HUES48 (cell line): ENCODE measurements around the gene CHRM1.

Experiments used
- H3K27ac ChIP-seq: one replicate; pipeline ENCODE4 v1.7.0; 2013; ENCODE audit warnings: low read depth, low read length, inconsistent platforms
- H3K27me3 ChIP-seq: 2 replicates; pipeline ENCODE4 v1.6.1; 2013; ENCODE audit warnings: mild to moderate bottlenecking, low read length; ENCODE audit not compliant: control insufficient read depth, insufficient read depth
- H3K36me3 ChIP-seq: 2 replicates; pipeline ENCODE4 v1.6.1; 2013; ENCODE audit warnings: low read length; ENCODE audit not compliant: control insufficient read depth, insufficient read depth
- H3K4me1 ChIP-seq: 2 replicates; pipeline ENCODE4 v1.6.1; 2013; ENCODE audit warnings: mild to moderate bottlenecking, low read length; ENCODE audit not compliant: control insufficient read depth, insufficient read depth
- H3K4me3 ChIP-seq: 2 replicates; pipeline ENCODE4 v1.5.1; 2013; ENCODE audit warnings: mild to moderate bottlenecking, low read depth, low read length
- H3K9ac ChIP-seq: 2 replicates; pipeline ENCODE4 v1.6.1; 2013; ENCODE audit warnings: mild to moderate bottlenecking, low read depth, low read length, moderate library complexity
- H3K9me3 ChIP-seq: 2 replicates; pipeline ENCODE4 v1.6.1; 2013; ENCODE audit warnings: low read length; ENCODE audit not compliant: control insufficient read depth, insufficient read depth

Gene CHRM1

GRCh38 chr11:62896049-62896448 lies 25.1 kb downstream of the CHRM1 start:
- Histone ChIP-seq H3K9me3 (no peaks in the 10 kb centered on the region), H3K9ac (no peak overlapping the region), H3K4me3 (no peak overlapping the region), H3K27ac (no peak overlapping the region), H3K27me3 (no peaks in the 10 kb centered on the region), H3K36me3 (no peaks in the 10 kb centered on the region), H3K4me1 (peaks cover 6% of the 10 kb centered on the region; the same call in 1 of the 2 replicates)

GRCh38 chr11:62895501-62895900 lies 25.7 kb downstream of the CHRM1 start:
- Histone ChIP-seq H3K9ac (no peak overlapping the region), H3K27me3 (no peaks in the 10 kb centered on the region), H3K4me1 (peaks cover 6% of the 10 kb centered on the region; the same call in 1 of the 2 replicates), H3K27ac (no peak overlapping the region), H3K36me3 (no peaks in the 10 kb centered on the region), H3K9me3 (no peaks in the 10 kb centered on the region), H3K4me3 (no peak overlapping the region)

- H3K4me1 ChIP-seq, result peaks cover 3% of the 10 kb centered on the region; the same call in 1 of the 2 replicates
- no peaks in the 10 kb centered on the region for H3K9me3 ChIP-seq
- H3K27me3 ChIP-seq, result no peaks in the 10 kb centered on the region
- H3K27ac ChIP-seq, result no peak overlapping the region
- H3K36me3 ChIP-seq, result peaks cover 27% of the 10 kb centered on the region
- H3K9ac ChIP-seq, result no peak overlapping the region
- H3K4me3 ChIP-seq, result no peak overlapping the region
Observed at GRCh38 chr11:62892077-62892922, 28.9 kb downstream of the CHRM1 start.

GRCh38 chr11:62889484-62890437 lies 31.4 kb downstream of the CHRM1 start:
- Histone ChIP-seq H3K36me3 (peaks cover 53% of the 10 kb centered on the region), H3K27ac (peak overlapping the region; percentile 79), H3K9me3 (no peaks in the 10 kb centered on the region), H3K27me3 (no peaks in the 10 kb centered on the region), H3K4me3 (no peak overlapping the region), H3K4me1 (no peaks in the 10 kb centered on the region), H3K9ac (no peak overlapping the region)

GRCh38 chr11:62889126-62889483 lies 32.1 kb downstream of the CHRM1 start:
- H3K9ac ChIP-seq, result no peak overlapping the region

GRCh38 chr11:62888406-62888805 lies 32.8 kb downstream of the CHRM1 start:
- Histone ChIP-seq H3K27ac (peak overlapping the region; percentile 36), H3K9me3 (no peaks in the 10 kb centered on the region), H3K4me3 (no peak overlapping the region), H3K27me3 (no peaks in the 10 kb centered on the region), H3K9ac (no peak overlapping the region), H3K36me3 (peaks cover 66% of the 10 kb centered on the region), H3K4me1 (no peaks in the 10 kb centered on the region)

More at GRCh38 chr11:62889126-62889483, 32.1 kb downstream of the CHRM1 start:
- H3K36me3 ChIP-seq, result peaks cover 59% of the 10 kb centered on the region
- H3K9me3 ChIP-seq, result no peaks in the 10 kb centered on the region
- no peaks in the 10 kb centered on the region for H3K4me1 ChIP-seq
- peak overlapping the region; percentile 36 for H3K27ac ChIP-seq
- H3K4me3 ChIP-seq, result no peak overlapping the region
- no peaks in the 10 kb centered on the region for H3K27me3 ChIP-seq

GRCh38 chr11:62885137-62885750 lies 35.9 kb downstream of the CHRM1 start:
- H3K9ac ChIP-seq, result no peak overlapping the region
- H3K4me3 ChIP-seq, result no peak overlapping the region
- no peaks in the 10 kb centered on the region for H3K9me3 ChIP-seq
- H3K27ac ChIP-seq, result no peak overlapping the region
- H3K4me1 ChIP-seq, result peaks cover 11% of the 10 kb centered on the region
- peaks cover 84% of the 10 kb centered on the region for H3K36me3 ChIP-seq
- H3K27me3 ChIP-seq, result no peaks in the 10 kb centered on the region

- H3K9ac ChIP-seq, result no peak overlapping the region
- H3K4me1 ChIP-seq, result peaks cover 22% of the 10 kb centered on the region
- H3K27ac ChIP-seq, result peak overlapping the region; percentile 59
- peak overlapping the region; percentile 75; the same call in 1 of the 2 replicates for H3K4me3 ChIP-seq
- no peaks in the 10 kb centered on the region for H3K9me3 ChIP-seq
- H3K36me3 ChIP-seq, result peaks cover 83% of the 10 kb centered on the region
- no peaks in the 10 kb centered on the region for H3K27me3 ChIP-seq
Observed at GRCh38 chr11:62883673-62884072, 37.5 kb downstream of the CHRM1 start.

GRCh38 chr11:62882788-62883501 lies 38.2 kb downstream of the CHRM1 start:
- Histone ChIP-seq H3K9ac (peak overlapping the region; percentile 98), H3K27ac (peak overlapping the region; percentile 99), H3K9me3 (no peaks in the 10 kb centered on the region), H3K4me1 (peaks cover 22% of the 10 kb centered on the region), H3K4me3 (peak overlapping the region; percentile 75), H3K27me3 (no peaks in the 10 kb centered on the region), H3K36me3 (peaks cover 79% of the 10 kb centered on the region)

- peak overlapping the region; percentile 75 for H3K4me3 ChIP-seq
- H3K9ac ChIP-seq, result peak overlapping the region; percentile 98
- H3K4me1 ChIP-seq, result peaks cover 22% of the 10 kb centered on the region
- no peaks in the 10 kb centered on the region for H3K27me3 ChIP-seq
- peaks cover 79% of the 10 kb centered on the region for H3K36me3 ChIP-seq
- peak overlapping the region; percentile 99 for H3K27ac ChIP-seq
- H3K9me3 ChIP-seq, result no peaks in the 10 kb centered on the region
Observed at GRCh38 chr11:62882431-62882749, 38.8 kb downstream of the CHRM1 start.
